NCI-H1436 treated with DMSO at 0.1 percent for 48 hours (cell line): Measurements from ENCODE around the gene POF1B.
"Not testable (repeated sequence)": the region's sequence is repeated elsewhere in the genome, so short reads cannot be mapped to it uniquely, and the experiment has no call there.

Experiments
- DNase-seq: peaks from one replicate; lab custom pipeline; 2025; lab: John Stamatoyannopoulos, UW

The POF1B gene

GRCh38 chrX:85379174-85379907, at the start of gene POF1B:
TSS of gene POF1B (minus strand) at chrX:85379665. CDS start at chrX:85379454, 211 bp downstream.
- DNase-seq: peak; percentile 33

GRCh38 chrX:85429066-85429465, 49.6 kb upstream of the POF1B start:
- no peak for DNase-seq

GRCh38 chrX:85419293-85419692, 39.8 kb upstream of the POF1B start:
- no peak for DNase-seq

- no peak for DNase-seq
Observed at GRCh38 chrX:85391878-85392238, 12.4 kb upstream of the POF1B start.

GRCh38 chrX:85391185-85391877, 11.9 kb upstream of the POF1B start:
- DNase-seq: no peak

- no peak for DNase-seq
Observed at GRCh38 chrX:85381602-85382001, 2.1 kb upstream of the POF1B start.

- DNase-seq: no peak
Observed at GRCh38 chrX:85378461-85378860, 1.0 kb downstream of the POF1B start.

- peak; percentile 79 for DNase-seq
Observed at GRCh38 chrX:85375333-85375738, 4.1 kb downstream of the POF1B start.

GRCh38 chrX:85365370-85365995, 14.0 kb downstream of the POF1B start:
- no peak for DNase-seq

GRCh38 chrX:85359051-85359450, 20.4 kb downstream of the POF1B start:
- DNase-seq: no peak

GRCh38 chrX:85345523-85345922, 33.9 kb downstream of the POF1B start:
- DNase-seq: no peak

GRCh38 chrX:85327060-85327333, 52.5 kb downstream of the POF1B start:
- DNase-seq: no peak

- no peak for DNase-seq
Observed at GRCh38 chrX:85326234-85327059, 53.0 kb downstream of the POF1B start.

GRCh38 chrX:85311348-85311747, 68.1 kb downstream of the POF1B start:
- not testable (repeated sequence) for DNase-seq

- DNase-seq: no peak
Observed at GRCh38 chrX:85309717-85310116, 69.7 kb downstream of the POF1B start.

GRCh38 chrX:85303544-85303943, 75.9 kb downstream of the POF1B start:
- DNase-seq: no peak

- no peak for DNase-seq
Observed at GRCh38 chrX:85288992-85289723, 90.3 kb downstream of the POF1B start.

GRCh38 chrX:85285286-85285685, 94.2 kb downstream of the POF1B start:
- not testable (repeated sequence) for DNase-seq

GRCh38 chrX:85244450-85245211, 134.8 kb downstream of the POF1B start:
- no peak for DNase-seq

- peak; percentile 93 for DNase-seq
Observed at GRCh38 chrX:85243761-85244449, 135.6 kb downstream of the POF1B start, which contains the start of the genes SATL1 and ZNF711. TSS of gene SATL1 (minus strand) at chrX:85243779. CDS start at chrX:85108968, 134,811 bp downstream. TSS of gene ZNF711 (plus strand) at chrX:85243991. CDS start at chrX:85247573, 3,582 bp downstream.
